NCI-H1694 treated with DMSO at 0.1 percent for 48 hours (cell line): ENCODE results near the gene MLANA.

Experiments used
- DNase-seq: peaks from one replicate; lab custom pipeline; 2025; lab: John Stamatoyannopoulos, UW

The MLANA gene, protein sequence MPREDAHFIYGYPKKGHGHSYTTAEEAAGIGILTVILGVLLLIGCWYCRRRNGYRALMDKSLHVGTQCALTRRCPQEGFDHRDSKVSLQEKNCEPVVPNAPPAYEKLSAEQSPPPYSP

DNA sequence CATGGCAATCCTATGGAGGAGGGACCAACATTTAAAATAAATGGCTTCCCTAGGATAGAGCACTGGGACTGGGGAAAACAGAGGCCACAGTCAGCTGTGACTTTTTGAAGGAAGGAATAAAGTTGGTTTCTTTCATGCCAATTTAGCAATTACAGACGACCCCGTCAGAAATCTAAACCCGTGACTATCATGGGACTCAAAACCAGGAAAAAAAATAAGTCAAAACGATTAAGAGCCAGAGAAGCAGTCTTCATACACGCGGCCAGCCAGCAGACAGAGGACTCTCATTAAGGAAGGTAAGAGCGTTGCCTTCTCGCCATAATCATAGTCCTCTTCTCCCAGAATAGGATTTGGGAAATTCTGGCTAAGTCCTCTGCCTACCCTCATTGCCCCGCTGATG lies at the start of gene MLANA:
Gene MLANA, plus strand, starts transcription at position 249 of the 400 bp plus-strand sequence. CDS start 1,586 bp downstream, outside the sequence.
- DNase-seq: no peak

DNA sequence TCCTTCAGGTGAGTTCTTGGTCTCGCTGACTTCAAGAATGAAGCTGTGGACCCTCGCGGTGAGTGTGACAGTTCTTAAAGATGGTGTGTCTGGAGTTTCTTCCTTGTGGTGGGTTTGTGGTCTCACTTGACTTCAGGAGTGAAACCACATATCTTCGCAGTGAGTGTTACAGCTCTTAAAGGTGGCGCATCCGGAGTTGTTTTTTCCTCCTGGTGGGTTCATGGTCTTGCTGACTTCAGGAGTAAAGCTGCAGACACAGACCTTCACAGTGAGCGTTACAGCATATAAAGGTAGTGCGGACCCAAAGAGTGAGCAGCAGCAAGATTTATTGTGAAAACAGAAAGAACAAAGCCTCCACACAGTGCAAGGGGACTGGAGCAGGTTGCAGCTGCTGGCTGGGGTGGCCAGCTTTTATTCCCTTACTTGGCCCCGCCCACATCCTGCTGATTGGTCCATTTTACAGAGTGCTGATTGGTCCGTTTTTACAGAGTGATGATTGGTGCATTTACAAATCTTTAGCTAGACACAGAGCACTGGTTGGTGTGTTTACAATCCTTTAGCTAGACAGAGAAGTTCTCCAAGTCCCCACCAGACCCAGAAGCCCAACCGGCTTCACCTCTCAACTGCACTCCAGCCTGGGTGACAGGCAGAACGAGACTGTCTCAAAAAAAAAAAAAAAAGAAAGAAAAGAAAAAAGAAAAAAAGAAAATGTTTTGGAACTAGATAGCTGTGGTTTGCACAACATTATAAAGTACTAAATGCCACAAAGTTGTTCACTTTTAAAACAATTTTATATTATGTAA lies 48.7 kb upstream of the MLANA start:
- DNase-seq: no peak

DNA sequence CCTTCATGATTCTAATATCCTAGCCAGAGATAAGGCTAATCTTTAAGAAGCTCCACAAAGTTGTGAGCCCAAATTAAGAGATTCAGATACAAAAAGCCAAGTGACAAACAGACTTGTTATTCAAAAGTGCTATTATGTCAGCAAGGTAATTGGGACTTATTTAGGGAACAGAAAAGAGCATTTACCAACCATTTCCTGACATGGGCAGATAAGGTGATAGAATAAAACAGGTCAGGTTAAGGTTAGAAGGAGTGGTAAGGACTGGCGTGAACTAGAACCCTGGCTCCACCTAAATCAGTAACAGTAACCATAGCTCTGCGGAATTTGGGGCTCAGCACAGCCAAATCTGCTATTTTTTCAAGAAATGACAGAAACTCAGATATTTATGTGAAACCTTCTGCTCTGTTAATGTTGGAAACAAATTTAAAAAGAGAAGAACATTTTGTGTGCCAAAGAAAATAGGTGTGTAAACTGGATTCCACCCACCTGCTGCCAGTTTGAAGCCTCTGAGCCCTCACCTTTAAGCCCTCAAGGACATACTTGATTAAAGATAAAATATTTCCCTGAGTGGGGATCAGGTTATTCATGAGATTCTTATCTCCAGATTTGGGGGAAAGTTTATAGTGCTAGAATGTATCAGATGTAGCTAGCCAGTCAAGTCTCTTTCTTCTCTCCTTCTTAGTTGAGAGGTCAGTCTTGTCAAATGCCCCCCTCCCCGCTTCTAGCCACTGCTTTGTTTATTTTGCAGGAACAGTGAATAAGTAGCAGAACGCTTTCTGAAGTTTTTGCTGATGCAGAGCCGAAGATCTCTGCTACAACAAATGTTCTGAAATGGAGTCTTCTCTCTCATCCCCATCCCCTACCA lies 47.5 kb upstream of the MLANA start:
- DNase-seq: no peak

DNA sequence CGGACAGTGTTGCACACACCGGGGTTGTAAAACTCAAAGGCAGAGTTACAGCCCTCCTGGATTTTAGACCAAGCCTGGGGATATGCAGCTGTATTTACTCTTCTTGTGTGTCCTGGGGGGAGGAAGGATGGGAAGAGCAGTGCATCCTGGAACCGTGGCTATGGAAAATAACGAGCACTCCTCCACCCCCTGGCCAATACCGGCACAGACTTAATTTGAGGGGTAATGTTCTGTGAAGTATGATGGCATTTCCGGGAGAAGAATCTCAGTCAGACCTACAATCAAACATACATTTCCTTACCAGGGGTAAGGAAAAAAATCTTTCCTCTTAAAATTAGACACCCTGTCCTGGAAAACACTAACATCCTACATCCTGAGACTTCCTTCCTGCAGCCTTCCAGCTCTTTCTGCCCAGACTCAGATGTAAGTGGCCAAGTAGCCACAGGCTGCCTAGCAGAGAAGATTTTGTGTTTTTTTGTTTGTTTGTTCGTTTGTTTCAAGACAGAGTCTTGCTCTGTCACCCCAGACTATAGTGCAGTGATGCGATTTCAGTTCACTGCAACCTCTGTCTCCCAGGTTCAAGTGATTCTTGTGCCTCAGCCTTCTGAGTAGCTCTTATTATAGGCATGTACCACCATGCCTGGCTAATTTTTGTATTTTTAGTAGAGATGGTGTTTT lies 46.8 kb upstream of the MLANA start:
- DNase-seq: no peak

DNA sequence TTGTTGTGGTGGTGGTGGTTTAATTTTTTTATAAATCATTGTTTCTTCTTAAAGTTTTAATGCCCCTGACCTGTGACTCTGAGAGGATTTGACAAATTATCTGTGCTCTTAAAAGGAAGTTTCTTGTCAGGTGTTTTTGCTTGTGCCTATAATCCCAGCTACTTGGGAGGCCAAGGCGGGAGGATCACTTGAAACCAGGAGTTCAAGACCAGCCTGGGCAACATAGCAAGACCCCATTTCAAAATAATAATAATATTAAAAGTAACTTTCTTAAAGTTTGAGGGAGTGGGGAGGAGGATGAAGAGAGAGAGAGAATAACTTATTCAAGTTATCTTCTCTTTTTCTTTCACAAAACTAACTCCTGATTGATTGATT lies 45.5 kb upstream of the MLANA start:
- DNase-seq: no peak

DNA sequence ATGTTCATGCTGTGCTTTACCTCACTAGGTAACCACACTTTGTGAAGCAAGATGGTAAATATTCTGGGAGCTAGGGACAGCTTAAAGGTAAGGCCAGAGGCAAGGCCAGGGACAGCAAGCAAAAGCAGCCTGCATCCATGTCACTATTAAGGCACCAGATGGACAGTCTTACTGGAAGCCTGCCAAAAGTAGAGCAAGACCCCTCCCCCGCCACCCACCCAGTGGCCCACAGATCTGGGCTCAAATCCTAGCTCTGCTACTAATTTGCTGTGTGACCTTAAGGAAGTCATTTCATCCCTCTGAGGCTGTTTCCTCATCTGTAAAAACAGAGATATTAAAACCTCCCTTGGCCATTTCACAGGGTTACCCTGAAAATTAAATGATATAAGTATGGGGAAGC lies 44.6 kb upstream of the MLANA start:
- no peak for DNase-seq

DNA sequence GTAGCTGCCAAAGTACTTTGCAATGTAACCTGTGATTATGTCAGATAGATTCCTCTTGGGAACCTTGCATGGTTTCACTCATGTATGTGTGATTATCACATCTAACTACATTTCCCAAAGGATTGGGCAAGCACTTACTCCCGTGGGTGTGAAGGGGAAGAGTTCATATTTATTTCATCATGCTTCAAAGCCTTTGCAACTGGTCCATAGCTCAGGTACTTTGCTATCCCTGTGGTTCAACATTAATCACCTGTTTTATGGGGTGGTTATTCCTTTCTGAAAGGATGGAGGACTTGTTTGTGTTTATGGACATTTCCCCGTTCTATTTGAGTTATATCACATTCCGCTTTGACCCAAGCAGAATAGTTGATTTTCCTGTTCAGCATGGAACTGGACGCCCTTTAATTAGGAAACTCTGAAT lies 44.2 kb upstream of the MLANA start:
- DNase-seq: no peak

DNA sequence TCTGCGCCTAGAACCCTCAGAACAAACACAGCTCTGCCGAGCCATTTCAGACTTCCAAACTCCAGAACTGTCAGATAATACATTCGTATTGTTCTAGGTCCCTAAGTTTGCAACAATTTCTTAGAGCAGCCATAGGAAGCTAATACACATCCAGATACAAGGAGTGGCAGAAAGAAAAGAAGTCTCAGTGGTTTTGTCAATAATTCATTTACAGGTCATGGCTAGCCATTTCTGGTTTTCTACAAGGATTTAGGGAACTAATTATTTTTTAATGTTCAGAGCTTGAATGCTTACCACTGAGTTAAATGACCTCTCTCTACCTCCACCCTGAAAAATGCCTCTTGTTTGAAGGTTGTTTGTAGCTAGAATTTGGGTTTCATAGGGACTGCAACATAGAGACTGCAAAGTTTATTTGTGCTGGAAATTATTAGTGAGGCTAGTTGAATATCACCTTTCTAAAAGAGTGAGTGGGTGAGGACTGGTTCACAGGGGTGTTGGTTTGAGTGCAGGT lies 42.3 kb upstream of the MLANA start:
- no peak for DNase-seq

DNA sequence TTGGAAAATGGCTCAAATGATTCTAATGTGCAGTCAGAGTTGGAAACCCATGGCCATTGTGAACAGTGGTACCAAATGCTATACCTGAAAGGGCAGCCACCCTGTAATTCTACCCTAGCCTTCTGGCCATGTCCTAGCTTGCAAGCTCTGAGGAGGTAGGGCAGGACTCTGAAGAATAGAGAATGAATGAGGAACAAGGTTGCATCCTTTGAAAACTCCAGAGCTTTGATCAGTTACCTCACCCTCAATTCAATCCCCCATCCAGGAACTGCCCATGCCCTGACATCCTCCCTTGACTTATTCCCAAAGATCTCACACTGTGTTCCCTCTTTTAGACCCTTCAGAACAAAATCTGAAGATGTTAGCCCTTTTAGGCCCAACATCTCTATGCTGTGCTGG lies 40.0 kb upstream of the MLANA start:
- no peak for DNase-seq

DNA sequence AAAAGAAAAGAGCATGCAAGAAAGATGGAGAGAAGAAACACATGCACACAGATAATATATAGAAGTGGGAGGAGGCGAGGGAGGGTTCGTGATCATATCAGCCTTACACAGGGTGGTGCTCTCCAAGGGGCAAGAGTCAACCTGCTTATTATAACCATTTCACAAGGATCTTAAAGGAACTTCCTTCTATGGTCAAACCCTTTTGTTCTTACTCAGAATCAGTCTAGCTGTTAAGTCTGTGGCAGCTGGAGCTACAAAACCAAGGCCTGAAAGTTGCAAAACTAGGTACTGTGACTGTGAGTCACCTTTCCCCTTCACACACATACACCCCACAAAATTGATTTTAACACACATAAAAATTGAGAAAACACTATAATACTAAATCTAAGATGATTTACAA lies 39.2 kb upstream of the MLANA start:
- DNase-seq: no peak

DNA sequence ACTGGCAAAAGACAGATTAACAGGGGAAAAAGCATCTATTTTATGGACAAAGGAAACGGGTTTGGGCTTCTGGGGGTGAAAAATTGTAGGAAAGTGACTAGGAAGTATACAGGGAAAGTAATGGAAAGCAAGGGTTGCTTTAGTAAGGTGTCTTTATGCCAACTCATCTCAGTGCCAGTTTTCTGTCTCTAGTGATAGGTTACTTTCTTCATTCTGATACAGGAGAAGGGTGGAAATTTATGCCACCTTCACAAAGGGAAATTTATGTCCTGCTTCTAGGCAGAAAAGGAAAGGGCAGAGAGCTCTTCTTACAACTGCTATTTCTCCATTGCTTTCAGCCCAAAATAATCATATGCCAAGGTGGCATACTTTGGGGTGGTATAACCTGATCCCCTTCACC lies 37.7 kb upstream of the MLANA start:
- no peak for DNase-seq

DNA sequence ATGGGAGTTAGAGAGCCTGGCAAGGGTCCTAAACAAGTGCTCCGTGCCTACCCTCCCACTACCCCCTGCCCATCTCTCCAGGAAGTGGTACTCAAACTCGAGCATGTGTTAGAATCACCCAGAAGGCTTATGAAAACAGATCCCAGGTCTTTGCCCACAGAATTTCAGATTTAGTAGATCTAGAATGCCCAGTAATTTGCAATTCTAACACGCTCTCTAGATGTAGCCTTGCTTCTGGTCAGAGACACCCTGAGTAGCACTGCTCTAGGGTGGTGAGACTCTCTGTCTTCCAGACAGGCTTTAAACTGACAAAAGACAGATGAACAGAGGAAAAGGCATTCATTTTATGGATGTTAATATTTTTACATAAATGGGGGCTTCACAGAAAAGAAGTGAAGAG lies 37.1 kb upstream of the MLANA start:
- no peak for DNase-seq

DNA sequence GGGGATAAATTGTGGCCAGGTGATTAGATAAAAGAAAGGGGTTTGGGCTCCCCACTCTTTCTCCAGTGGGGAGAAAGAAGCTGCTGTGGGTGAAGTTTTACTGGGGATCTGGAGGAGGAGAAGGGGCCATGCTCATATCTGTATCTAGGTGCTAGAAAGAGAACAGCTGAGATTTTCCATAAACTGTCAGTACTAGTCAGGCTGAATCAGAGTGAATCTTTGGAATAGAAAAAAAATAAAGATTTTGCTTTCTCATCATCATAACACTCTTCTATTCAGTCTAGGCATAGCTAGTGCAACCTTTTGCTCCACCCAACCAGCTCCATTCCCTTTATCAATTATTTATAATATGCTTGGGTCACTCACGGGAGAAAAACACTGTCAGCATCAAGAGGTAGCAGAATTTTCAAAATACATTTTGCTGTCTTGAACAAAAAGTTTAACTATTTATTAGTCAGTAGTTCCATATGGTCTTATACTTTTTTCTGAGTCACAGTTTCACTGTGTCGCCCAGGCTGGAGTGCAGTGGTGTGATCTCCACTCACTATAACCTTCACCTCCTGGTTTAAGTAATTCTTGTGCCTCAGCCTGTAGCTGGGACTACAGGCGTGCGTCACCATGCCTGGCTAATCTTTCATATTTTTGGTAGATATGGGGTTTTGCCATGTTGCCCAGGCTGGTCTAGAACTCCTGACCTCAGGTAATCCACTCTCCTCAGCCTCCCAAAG lies 36.5 kb upstream of the MLANA start:
- no peak for DNase-seq

DNA sequence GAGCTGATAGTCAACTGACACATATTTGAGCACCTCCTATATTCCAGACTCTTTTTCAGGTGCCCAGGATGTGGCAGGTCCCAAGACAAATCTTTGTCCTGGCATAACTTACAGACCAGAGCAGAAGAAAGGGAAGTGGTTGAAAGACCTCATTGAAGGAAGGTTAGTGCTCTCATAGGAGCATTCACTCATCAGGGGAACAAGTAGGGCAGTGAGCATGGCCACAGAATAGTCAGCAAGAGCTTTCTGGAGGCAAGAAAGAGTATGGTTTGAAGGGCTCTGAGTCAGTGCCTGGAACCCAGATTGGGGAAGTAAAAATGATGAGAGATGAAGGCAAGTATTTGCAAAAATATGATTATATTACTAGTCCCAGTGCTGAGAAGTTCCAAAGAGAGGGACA lies 32.8 kb upstream of the MLANA start:
- DNase-seq: no peak

DNA sequence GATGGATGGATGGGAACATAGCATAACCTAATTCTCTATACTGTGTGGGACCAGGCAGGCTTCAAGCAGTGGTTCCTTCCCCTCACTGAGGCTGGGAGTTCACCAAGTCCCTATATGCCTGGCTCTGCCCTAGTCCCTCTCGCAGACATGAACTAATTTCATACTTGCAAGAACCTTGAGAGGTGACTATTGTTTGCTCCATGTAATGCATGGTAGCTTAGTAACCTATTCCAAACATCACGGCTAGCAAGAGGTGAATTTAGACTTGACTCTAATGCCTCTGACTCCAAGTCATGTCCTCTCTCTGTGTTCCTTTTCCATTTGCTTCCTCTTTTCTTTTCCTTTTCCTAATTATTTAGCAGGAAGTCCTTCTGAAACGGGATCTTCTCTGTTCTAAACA lies 31.9 kb upstream of the MLANA start:
- no peak for DNase-seq

DNA sequence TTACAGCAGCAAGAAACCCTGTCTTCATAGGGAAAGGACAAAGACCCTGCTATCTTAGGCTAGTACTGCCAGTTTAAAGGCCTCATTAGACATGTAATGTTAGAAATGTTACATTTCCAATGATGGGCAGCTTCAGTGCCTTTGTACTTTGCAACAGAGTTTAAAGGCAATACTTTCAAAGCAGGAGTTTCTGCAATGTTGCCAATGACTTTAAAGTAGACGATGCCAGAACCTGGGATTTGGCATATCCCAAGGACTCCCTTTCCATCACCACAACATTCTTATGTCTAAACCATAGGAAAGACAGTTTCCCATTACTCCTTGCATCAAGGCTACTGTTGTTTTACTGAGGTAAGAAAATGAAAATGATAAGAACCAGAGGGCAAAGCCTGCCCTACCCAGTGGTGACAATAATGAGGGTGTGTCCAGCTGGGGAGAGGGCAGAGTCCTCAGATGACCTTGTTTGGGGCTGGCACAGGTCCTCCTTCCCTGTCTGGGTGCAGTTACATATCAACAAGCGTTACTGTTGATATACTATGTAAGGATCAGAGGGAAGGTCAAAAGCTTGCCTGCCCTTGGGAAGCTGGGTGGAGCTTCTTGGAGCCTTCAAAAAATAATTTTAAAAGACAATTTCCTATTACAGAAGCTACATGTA lies 27.5 kb upstream of the MLANA start:
- no peak for DNase-seq

DNA sequence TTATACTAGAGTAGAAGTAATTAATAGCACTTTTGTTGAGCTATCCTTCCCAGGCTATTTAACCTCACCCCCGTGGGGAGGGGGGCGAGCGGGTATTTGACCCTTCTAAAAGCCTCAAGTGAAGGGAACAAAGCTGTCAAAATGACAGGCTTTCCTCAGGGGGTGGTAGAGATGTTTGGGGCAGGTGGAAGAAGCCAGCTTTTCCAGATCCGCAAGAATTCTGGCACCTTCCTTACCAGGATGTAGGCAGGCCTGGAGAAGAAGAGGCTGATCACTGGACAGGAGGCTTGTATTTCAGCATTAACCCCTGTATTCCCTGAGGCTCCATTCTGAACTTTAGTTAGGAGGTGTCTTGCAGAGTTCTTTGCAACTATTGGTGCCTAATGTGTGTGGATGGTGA lies 26.2 kb upstream of the MLANA start:
- DNase-seq: no peak

DNA sequence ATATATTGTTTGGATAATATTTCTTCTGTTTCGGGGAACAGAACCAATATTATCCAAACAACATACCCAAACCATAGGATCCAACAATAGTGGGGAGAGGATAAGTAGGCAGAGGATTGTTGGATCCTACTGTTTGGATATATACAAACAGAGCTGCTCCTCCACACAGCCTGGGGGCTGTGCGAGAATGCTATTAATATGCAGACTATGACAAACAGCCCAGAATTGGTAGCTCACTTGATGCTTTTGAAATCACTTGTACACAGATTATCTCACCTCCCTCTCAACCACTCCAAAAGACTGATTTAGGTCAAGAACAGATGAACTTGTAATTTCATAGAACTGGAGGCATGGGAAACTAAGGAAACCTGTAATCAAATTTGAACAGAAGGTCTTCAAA lies 24.4 kb upstream of the MLANA start:
- no peak for DNase-seq

DNA sequence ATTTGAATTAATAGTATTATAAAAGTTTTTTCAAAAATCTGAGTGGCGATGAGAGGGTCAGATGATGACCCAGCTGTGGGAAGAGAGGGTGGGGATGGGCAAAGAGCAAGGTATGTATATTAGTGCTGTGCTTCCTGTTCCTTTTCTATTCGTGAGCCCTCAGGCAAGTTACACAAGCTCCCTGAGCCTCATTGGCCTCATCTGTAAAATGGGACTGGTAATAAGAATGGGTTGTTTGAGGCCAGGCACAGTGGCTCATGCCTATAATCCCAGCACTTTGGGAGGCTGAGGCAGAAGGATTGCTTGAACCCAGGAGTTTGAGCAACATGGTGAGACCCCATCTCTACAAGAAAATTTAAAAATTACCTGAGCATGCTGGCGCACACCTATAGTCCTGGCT lies 24.0 kb upstream of the MLANA start:
- DNase-seq: no peak

DNA sequence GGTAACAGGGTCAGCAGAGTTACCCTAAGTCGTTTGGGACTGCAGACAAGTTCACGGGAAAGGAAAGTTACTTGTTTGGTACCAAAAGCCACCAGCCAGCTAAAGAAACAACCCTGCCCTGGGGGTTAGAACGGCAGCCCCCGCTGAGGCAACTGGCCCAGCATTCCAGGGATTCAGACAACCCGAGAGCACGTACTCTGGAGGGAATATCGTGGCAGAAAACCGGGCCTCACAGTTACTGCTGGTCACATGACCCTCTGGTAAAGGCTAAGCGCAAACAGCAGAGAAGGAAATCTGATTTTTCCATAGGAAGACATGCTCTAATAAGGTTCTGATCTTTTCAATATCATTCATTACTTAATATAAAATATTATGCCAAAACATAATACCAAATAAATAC lies 22.5 kb upstream of the MLANA start:
- DNase-seq: no peak
